Heart right ventricle (tissue), 16 donors: ENCODE results near the gene ZNF846. TPM values are rescaled to one million over a fixed set of nuclear protein-coding genes. Genes with fewer than 3 reads are reported as not detected.

Experiments used
- ATAC-seq, 8 donors: fragments of 200-7000 bp; cut with Tn5 transposase; one replicate each; pipeline ENCODE4 v1.9.1; 2020; ENCODE audit warnings: mild to moderate bottlenecking in 8 of 8, moderate library complexity in 8 of 8, moderate number of reproducible peaks in 1 of 8
- DNase-seq, 2 donors: peaks; one replicate each; pipeline ENCODE4 v3.0.0-alpha.2; 2020
- H3K27ac ChIP-seq, 10 donors: fragments of 200-600 bp; sonication (generic) in 2 of 10; one replicate each; pipeline versions ENCODE4 v1.5.0 to v1.8.0; 2020 to 2022; ENCODE audit warnings: mild to moderate bottlenecking in 3 of 10
- H3K27me3 ChIP-seq, 7 donors: fragments of 200-600 bp; one replicate each; pipeline ENCODE4 v1.8.0; 2021 to 2022; ENCODE audit warnings: mild to moderate bottlenecking in 2 of 7
- H3K36me3 ChIP-seq, 9 donors: fragments of 200-600 bp; sonication (generic) in 1 of 9; one replicate each; pipeline versions ENCODE4 v1.5.0 to v1.8.0; 2020 to 2022; ENCODE audit warnings: mild to moderate bottlenecking in 2 of 9
- H3K4me1 ChIP-seq, 9 donors: fragments of 200-600 bp; sonication (generic) in 1 of 9; one replicate each; pipeline versions ENCODE4 v1.5.0 to v1.8.0; 2020 to 2022; ENCODE audit warnings: mild to moderate bottlenecking in 4 of 9
- H3K4me3 ChIP-seq, 10 donors: fragments of 200-600 bp; sonication (generic) in 2 of 10; one replicate each; pipeline versions ENCODE4 v1.5.0 to v1.8.0; 2020 to 2022; ENCODE audit warnings: mild to moderate bottlenecking in 7 of 10, moderate library complexity in 2 of 10
- H3K9me3 ChIP-seq, 11 donors: fragments of 200-600 bp in 10 of 11; sonication (generic) in 2 of 11; one replicate each; pipeline versions ENCODE4 v1.5.0 to v1.8.0; 2013 to 2022; ENCODE audit warnings: mild to moderate bottlenecking in 2 of 11, control low read depth in 1 of 11, moderate library complexity in 1 of 11
- WGBS, 2 donors: extraction: QIAGEN DNeasy Blood & Tissue Kit; methylation state at CpG; one replicate each; pipeline ENCODE4 v1.1.7; 2013; ENCODE audit warnings: inconsistent platforms in 1 of 2; 5-methylcytosine and 5-hydroxymethylcytosine counted together
- intact Hi-C, 10 donors: fragments of 100-400 bp; cut with DNase I; formaldehyde crosslinking; loops; one replicate each; pipeline versions ENCODE4 v1.11.1 to v1.14.2; 2022
- polyA plus RNA-seq, 2 donors: library from polyadenylated mRNA; stranded (reverse); fragments of 200-250 nt; gene quantifications; one replicate each; pipeline ENCODE4 v1.2.3, GENCODE V29; 2013
- total RNA-seq, 10 donors: library from RNA; stranded (reverse); fragmentation: NEBNext Ultra II Directional in 3 of 10; extraction: Animal tissue kit (Norgen Biotek cat#: 25700) in 3 of 10; gene quantifications; one replicate each; pipeline versions ENCODE4 v1.2.1 to v1.2.4, GENCODE V29; 2021 to 2023
- TF ChIP-seq, protein P1 (sequence below), 9 donors: fragments of 200-600 bp; sonication (generic) in 2 of 9; IDR thresholded peaks; one replicate each; pipeline versions ENCODE4 v1.5.0 to v1.8.0; 2021 to 2022; ENCODE audit warnings: antibody characterized with exemption in 9 of 9, mild to moderate bottlenecking in 5 of 9, moderate library complexity in 1 of 9
- donor health status: Arrhythmogenic right ventricular cardiomyopathy.
- donor health status: ischemic (EF 13 %, LVEDD 7.1; RV severe dilation, severe dysfunction).
- donor health status: healthy with polysubstance abuse.
- donor health status: DM: no; HTN: yes; CAD: no.
- donor health status: DM: no; HTN: no; CAD: no.
- donor health status: ischemic (EF 25% LVEDD 6.9; RV normal size, moderate dysfunction).
- donor health status: ischemic (EF 25% LVEDD 5.7; RV mildly dilated, moderate dysfunction).
- donor health status: healthy.
- donor health status: DM: yes; HTN: yes; CAD: no.
- donor health status: Ischemic cardiomyopathy.
- donor health status: ischemic (EF 35%, LVEDD 5.7; RV mildly dilated, moderate dysfunction).
- donor health status: nonischemic (EF 11% LVEDD 7.7; RV severe dilation, severe dysfunction).
- donor health status: DM: yes; HTN: yes; CAD: no.
- donor health status: PGD.
- donor health status: ischemic (EF 29% LVEDD 5.4; RV normal size, mild dysfunction).
- donor health status: nonischemic (EF 23%, LVEDD 6.1; RV moderate dilation, normal function).

ZNF846 gene
- total and polyA plus RNA-seq, 12 donors, result 3.9 to 21.4 (median 10.1) TPM

DNA sequence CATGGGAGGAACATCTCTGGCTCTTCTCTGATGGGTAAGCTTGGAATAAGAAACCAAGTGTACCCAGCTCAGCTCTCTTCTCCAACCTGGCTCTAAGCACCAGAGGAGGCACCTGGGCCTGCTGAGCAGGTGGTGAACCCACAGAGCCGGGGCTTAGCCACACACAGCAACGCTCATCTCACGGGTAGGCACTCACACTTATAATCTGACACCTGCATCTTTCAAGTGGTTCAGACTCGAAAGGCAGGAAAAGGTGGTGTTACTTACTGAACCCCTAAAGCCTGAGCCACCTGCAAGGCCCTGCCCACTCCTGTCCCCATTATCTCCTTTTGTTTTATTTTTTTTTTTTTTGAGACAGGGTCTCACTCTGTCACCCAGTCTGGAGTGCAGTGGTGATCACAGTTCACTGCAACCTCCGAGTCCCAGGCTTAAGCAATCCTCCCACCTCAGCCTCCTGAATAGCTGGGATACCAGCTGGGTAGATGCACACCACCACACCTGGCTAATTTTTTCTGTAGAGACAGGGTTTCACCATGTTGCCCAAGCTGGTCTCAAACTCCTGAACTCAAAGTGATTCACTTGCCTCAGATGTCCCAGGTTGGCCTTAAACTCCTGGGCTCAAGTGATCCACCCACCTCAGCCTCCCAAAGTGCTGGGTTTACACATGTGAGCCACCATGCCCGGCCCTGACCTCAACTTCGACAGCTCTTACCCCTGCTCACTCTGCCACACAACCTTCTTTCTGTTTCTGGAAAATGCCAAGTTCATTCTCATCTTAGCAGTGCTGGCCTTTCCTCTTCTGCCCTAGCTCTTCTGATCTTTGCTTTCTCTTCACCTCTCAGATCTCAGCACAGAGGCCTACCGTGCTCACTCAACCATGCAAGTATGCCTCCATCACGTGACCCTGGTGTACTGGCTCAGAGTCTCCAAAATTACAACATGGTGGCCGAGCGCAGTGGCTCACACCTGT, 40.6 kb upstream of the ZNF846 start:
- no peak for ATAC-seq
- intact Hi-C loops, result no loop called here
- TF ChIP-seq, protein P1, sequence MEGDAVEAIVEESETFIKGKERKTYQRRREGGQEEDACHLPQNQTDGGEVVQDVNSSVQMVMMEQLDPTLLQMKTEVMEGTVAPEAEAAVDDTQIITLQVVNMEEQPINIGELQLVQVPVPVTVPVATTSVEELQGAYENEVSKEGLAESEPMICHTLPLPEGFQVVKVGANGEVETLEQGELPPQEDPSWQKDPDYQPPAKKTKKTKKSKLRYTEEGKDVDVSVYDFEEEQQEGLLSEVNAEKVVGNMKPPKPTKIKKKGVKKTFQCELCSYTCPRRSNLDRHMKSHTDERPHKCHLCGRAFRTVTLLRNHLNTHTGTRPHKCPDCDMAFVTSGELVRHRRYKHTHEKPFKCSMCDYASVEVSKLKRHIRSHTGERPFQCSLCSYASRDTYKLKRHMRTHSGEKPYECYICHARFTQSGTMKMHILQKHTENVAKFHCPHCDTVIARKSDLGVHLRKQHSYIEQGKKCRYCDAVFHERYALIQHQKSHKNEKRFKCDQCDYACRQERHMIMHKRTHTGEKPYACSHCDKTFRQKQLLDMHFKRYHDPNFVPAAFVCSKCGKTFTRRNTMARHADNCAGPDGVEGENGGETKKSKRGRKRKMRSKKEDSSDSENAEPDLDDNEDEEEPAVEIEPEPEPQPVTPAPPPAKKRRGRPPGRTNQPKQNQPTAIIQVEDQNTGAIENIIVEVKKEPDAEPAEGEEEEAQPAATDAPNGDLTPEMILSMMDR (IDR thresholded peaks at IDR 0.05), result no peak
- no peak for DNase-seq
- 93 to 95% methylated on average over 11 of the region's 11 CpGs for WGBS, 2 donors
- H3K9me3 ChIP-seq, result no peaks in the 10 kb centered on the region
- no peaks in the 10 kb centered on the region for H3K4me1 ChIP-seq
- no peak overlapping the region for H3K27ac ChIP-seq
- H3K27me3 ChIP-seq, result no peaks in the 10 kb centered on the region
- H3K4me3 ChIP-seq, result no peak overlapping the region
- peaks cover 0 to 90% (median 37%) of the 10 kb centered on the region in 9 donors for H3K36me3 ChIP-seq

DNA sequence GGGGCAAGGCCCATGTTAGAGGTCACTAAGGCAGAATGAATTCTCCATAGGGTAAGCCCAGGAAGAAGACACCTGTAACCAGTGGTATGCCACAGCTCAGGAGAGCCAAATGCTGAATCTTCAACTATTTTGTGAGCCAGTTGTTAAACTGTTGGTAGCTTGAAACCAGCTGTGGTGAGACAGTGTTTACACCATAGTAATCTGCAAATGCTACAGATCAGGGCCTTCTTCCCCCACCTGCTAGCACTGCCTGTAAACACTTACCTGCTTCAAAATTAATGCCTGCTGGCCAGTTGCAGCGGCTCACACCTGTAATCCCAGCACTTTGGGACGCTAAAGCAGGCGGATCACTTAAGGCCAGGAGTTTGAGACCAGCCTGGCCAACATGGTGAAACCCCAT, 38.3 kb upstream of the ZNF846 start:
- ATAC-seq (no peak), DNase-seq (no peak)
- no peaks in the 10 kb centered on the region for H3K9me3 ChIP-seq
- H3K4me3 ChIP-seq, result no peak overlapping the region
- H3K36me3 ChIP-seq, result peaks cover 0 to 75% (median 34%) of the 10 kb centered on the region in 9 donors
- H3K27me3 ChIP-seq, result no peaks in the 10 kb centered on the region
- WGBS, 2 donors, result 92 to 95% methylated on average over 3 of the region's 3 CpGs
- TF ChIP-seq, protein P1 (IDR thresholded peaks at IDR 0.05), result no peak
- intact Hi-C loops, result no loop called here
- H3K27ac ChIP-seq, result no peak overlapping the region
- H3K4me1 ChIP-seq, result no peaks in the 10 kb centered on the region

DNA sequence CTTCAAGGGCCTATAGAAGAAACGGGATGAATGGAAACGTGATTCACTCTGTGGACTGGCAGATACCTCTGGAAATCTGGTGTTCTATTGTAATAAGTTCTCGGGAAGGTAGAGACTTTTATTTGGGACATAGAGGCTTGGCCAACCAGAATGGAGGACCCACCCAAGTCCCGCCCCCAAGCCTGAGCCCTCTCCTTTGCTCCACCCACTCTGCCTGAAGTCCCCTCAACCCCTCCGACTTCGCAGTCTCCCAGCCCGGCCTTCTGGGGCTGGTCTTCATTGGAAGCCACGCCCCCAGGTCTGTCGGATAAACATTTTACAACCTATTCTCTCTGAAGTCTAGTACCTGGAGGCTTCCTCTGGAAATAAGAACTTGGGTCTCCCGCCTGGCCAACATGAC, 33.4 kb upstream of the ZNF846 start:
- Histone ChIP-seq H3K36me3 (peaks cover 0 to 28% (median 0%) of the 10 kb centered on the region in 9 donors), H3K27me3 (no peaks in the 10 kb centered on the region), H3K27ac (no peak overlapping the region), H3K4me1 (no peaks in the 10 kb centered on the region), H3K9me3 (no peaks in the 10 kb centered on the region), H3K4me3 (no peak overlapping the region)
- DNase-seq, result no peak
- TF ChIP-seq, protein P1 (IDR thresholded peaks at IDR 0.05), result no peak
- intact Hi-C loops, result no loop called here
- 93 to 94% methylated on average over 10 of the region's 10 CpGs for WGBS, 2 donors
- no peak for ATAC-seq

DNA sequence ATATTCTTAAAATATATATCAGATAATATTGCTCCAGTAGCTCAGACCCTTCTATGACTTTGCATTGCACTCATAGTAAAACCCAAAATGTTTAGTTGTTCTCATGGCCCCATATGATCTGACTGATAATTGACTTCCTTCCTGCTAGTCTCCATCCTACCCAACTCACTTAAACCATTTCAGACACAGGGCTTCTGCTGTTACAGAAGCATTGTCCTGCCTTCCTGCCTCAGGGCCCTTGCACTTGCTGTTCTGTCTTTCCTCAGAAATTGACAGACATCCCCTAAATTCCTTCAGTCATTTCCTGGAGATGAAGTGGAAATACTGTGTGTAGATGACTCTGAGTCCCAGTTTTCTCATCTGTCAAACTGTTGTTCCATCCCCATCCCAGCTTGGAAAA, 30.6 kb upstream of the ZNF846 start:
- TF ChIP-seq, protein P1 (IDR thresholded peaks at IDR 0.05), result no peak
- no peak overlapping the region for H3K4me3 ChIP-seq
- DNase-seq (no peak), ATAC-seq (no peak)
- H3K27ac ChIP-seq, result no peak overlapping the region
- peaks cover 0 to 5% (median 0%) of the 10 kb centered on the region in 9 donors for H3K36me3 ChIP-seq
- H3K4me1 ChIP-seq, result peaks cover 0 to 10% (median 0%) of the 10 kb centered on the region in 9 donors
- intact Hi-C loops, result loop anchor here (5.0 to 10.0 kb wide), 11 partner anchors 172 to 964 kb away; partner anchors contain the start of genes ZNF317 (in 3 of the 10), ZNF121 (in 2 of the 10), MBD3L1 (in 1 of the 10) and ZNF266 (in 1 of the 10)
- no peaks in the 10 kb centered on the region for H3K9me3 ChIP-seq
- H3K27me3 ChIP-seq, result no peaks in the 10 kb centered on the region
